Measurements from ENCODE around the gene R3HDM2. TPM values are rescaled to one million over a fixed set of nuclear protein-coding genes. Genes with fewer than 3 reads are reported as not detected.

The R3HDM2 gene
- total and polyA plus RNA-seq, 2 donors from 2014 or later = 16.5 to 67.3 TPM

- H3K27me3 ChIP-seq (ENCODE audit: control insufficient read depth, insufficient read depth, low read length) = peaks cover 25% of the 10 kb centered on the region
- peak overlapping the region in 1 of 2 donors; percentile 60 for H3K27ac ChIP-seq (ENCODE audit: low read depth in 2 of 2, low read length in 2 of 2)
- H3K36me3 ChIP-seq (ENCODE audit: control insufficient read depth in 2 of 3, insufficient read depth in 3 of 3, low read length in 3 of 3) = no peaks in the 10 kb centered on the region
- no peak for FAIRE-seq
- H3K9ac ChIP-seq (ENCODE audit: low read length in 3 of 3) = no peak overlapping the region
- no peaks in the 10 kb centered on the region for H3K9me3 ChIP-seq (ENCODE audit: control insufficient read depth in 2 of 3, insufficient read depth in 1 of 3, low read length in 3 of 3)
- DNase-seq = peak in 1 of 5 donors; percentile 29
- intact Hi-C loops (cut with DNase I) = no loop called here
- no peak for TF ChIP-seq CTCF (IDR thresholded peaks at IDR 0.05; ENCODE audit: borderline replicate concordance, extremely low read depth, insufficient read depth)
- H3K4me1 ChIP-seq (ENCODE audit: control insufficient read depth in 2 of 3, insufficient read depth in 2 of 3, low read depth in 1 of 3, low read length in 3 of 3) = peaks cover 0 to 18% (median 0%) of the 10 kb centered on the region in 3 donors
- no peak overlapping the region for H3K4me3 ChIP-seq (ENCODE audit: low read length in 3 of 3)
Observed at GRCh38 chr12:57477710-57478681, 47.2 kb upstream of the R3HDM2 start.

- peak overlapping the region in 2 of 3 donors; percentile 17 to 32 for H3K4me3 ChIP-seq (ENCODE audit: low read length in 3 of 3)
- no peak for TF ChIP-seq CTCF (IDR thresholded peaks at IDR 0.05; ENCODE audit: borderline replicate concordance, extremely low read depth, insufficient read depth)
- FAIRE-seq (no peak), DNase-seq (peak in 1 of 5 donors; percentile 34)
- H3K36me3 ChIP-seq (ENCODE audit: control insufficient read depth in 2 of 3, insufficient read depth in 3 of 3, low read length in 3 of 3) = no peaks in the 10 kb centered on the region
- intact Hi-C loops (cut with DNase I) = no loop called here
- H3K27ac ChIP-seq (ENCODE audit: low read depth in 2 of 2, low read length in 2 of 2) = peak overlapping the region in 1 of 2 donors; percentile 33
- H3K9ac ChIP-seq (ENCODE audit: low read length in 3 of 3) = no peak overlapping the region
- peaks cover 25% of the 10 kb centered on the region for H3K27me3 ChIP-seq (ENCODE audit: control insufficient read depth, insufficient read depth, low read length)
- H3K9me3 ChIP-seq (ENCODE audit: control insufficient read depth in 2 of 3, insufficient read depth in 1 of 3, low read length in 3 of 3) = no peaks in the 10 kb centered on the region
- peaks cover 0 to 18% (median 0%) of the 10 kb centered on the region in 3 donors for H3K4me1 ChIP-seq (ENCODE audit: control insufficient read depth in 2 of 3, insufficient read depth in 2 of 3, low read depth in 1 of 3, low read length in 3 of 3)
Observed at GRCh38 chr12:57476993-57477709, 46.3 kb upstream of the R3HDM2 start.

- H3K4me1 ChIP-seq (ENCODE audit: control insufficient read depth in 2 of 3, insufficient read depth in 2 of 3, low read depth in 1 of 3, low read length in 3 of 3) = peaks cover 0 to 18% (median 0%) of the 10 kb centered on the region in 3 donors
- TF ChIP-seq CTCF (IDR thresholded peaks at IDR 0.05; ENCODE audit: borderline replicate concordance, extremely low read depth, insufficient read depth) = no peak
- FAIRE-seq (no peak), DNase-seq (peak in 2 of 5 donors; percentile 55 to 78)
- no peaks in the 10 kb centered on the region for H3K9me3 ChIP-seq (ENCODE audit: control insufficient read depth in 2 of 3, insufficient read depth in 1 of 3, low read length in 3 of 3)
- H3K27ac ChIP-seq (ENCODE audit: low read depth in 2 of 2, low read length in 2 of 2) = peak overlapping the region in 1 of 2 donors; percentile 33
- H3K27me3 ChIP-seq (ENCODE audit: control insufficient read depth, insufficient read depth, low read length) = peaks cover 25% of the 10 kb centered on the region
- intact Hi-C loops (cut with DNase I) = no loop called here
- peak overlapping the region; percentile 6 to 43 (median 18) for H3K4me3 ChIP-seq (ENCODE audit: low read length in 3 of 3)
- no peak overlapping the region for H3K9ac ChIP-seq (ENCODE audit: low read length in 3 of 3)
- no peaks in the 10 kb centered on the region for H3K36me3 ChIP-seq (ENCODE audit: control insufficient read depth in 2 of 3, insufficient read depth in 3 of 3, low read length in 3 of 3)
Observed at GRCh38 chr12:57476162-57476992, 45.5 kb upstream of the R3HDM2 start.
